Keratinocyte (primary cell): ENCODE results near the gene ZIC4. TPM values are rescaled to one million over a fixed set of nuclear protein-coding genes. Genes with fewer than 3 reads are reported as not detected.

Experiments
- DNase-seq: peaks from one replicate; pipeline ENCODE4 v3.0.0-alpha.2; 2011; ENCODE audit warnings: low read depth, missing footprints, low spot score
- FAIRE-seq: peaks from 2 replicates; lab custom pipeline; 2011; peaks lifted over from hg19 to GRCh38; lab: Jason Lieb, UNC
- H2AFZ ChIP-seq: 2 replicates; pipeline ENCODE4 v1.6.0; 2012; ENCODE audit warnings: low read length, control low read depth, inconsistent platforms; ENCODE audit not compliant: control insufficient read depth
- H3K27ac ChIP-seq: 2 replicates; pipeline ENCODE4 v1.5.1; 2011; ENCODE audit warnings: low read length; ENCODE audit not compliant: control insufficient read depth, insufficient read depth
- H3K27me3 ChIP-seq: 3 replicates; pipeline ENCODE4 v1.6.0; 2011; ENCODE audit warnings: low read length; ENCODE audit not compliant: control insufficient read depth, insufficient read depth; ENCODE audit errors: extremely low read depth
- H3K36me3 ChIP-seq, 2 experiments: 2 replicates in 1 of 2; 3 replicates in 1 of 2; pipeline ENCODE4 v1.5.1; 2011; ENCODE audit warnings: low read length in 2 of 2, mild to moderate bottlenecking in 1 of 2; ENCODE audit not compliant: control insufficient read depth in 2 of 2, insufficient read depth in 2 of 2; ENCODE audit errors: extremely low read depth in 1 of 2
- H3K4me1 ChIP-seq: 3 replicates; pipeline ENCODE4 v1.5.1; 2011; ENCODE audit warnings: low read length; ENCODE audit not compliant: control insufficient read depth, insufficient read depth; ENCODE audit errors: extremely low read depth
- H3K4me2 ChIP-seq: 3 replicates; pipeline ENCODE4 v1.6.0; 2011; ENCODE audit warnings: low read depth, low read length; ENCODE audit not compliant: control insufficient read depth, insufficient read depth; ENCODE audit errors: extremely low read depth
- H3K4me3 ChIP-seq, 3 experiments: fragments of 200-600 bp in 1 of 3; sonication (generic) in 1 of 3; 2 replicates in 2 of 3; 3 replicates in 1 of 3; pipeline ENCODE4 v1.5.1; 2011 to 2016; ENCODE audit warnings: low read length in 3 of 3, mild to moderate bottlenecking in 3 of 3, control low read depth in 2 of 3, inconsistent platforms in 1 of 3, low read depth in 1 of 3, mixed read lengths in 1 of 3, mixed run types in 1 of 3, moderate library complexity in 1 of 3; ENCODE audit not compliant: control insufficient read depth in 2 of 3, insufficient read depth in 2 of 3; ENCODE audit errors: extremely low read depth in 1 of 3
- H3K79me2 ChIP-seq: 2 replicates; pipeline ENCODE4 v1.6.0; 2012; ENCODE audit warnings: low read length; ENCODE audit not compliant: control insufficient read depth, insufficient read depth
- H3K9ac ChIP-seq: 3 replicates; pipeline ENCODE4 v1.6.0; 2011; ENCODE audit warnings: low read length; ENCODE audit not compliant: control insufficient read depth, insufficient read depth; ENCODE audit errors: extremely low read depth
- H3K9me1 ChIP-seq: 3 replicates; pipeline ENCODE4 v1.6.0; 2011; ENCODE audit warnings: low read length; ENCODE audit not compliant: control insufficient read depth, insufficient read depth; ENCODE audit errors: extremely low read depth
- H3K9me3 ChIP-seq: 2 replicates; pipeline ENCODE4 v1.5.1; 2012; ENCODE audit warnings: low read depth, low read length; ENCODE audit not compliant: control insufficient read depth
- H4K20me1 ChIP-seq: 3 replicates; pipeline ENCODE4 v1.6.0; 2011; ENCODE audit warnings: low read length; ENCODE audit not compliant: control insufficient read depth, insufficient read depth; ENCODE audit errors: extremely low read depth
- EZH2 ChIP-seq: IDR thresholded peaks from one replicate; pipeline ENCODE4 v1.6.1; 2012; ENCODE audit warnings: inconsistent platforms, mild to moderate bottlenecking, low read length, moderate library complexity
- dilution Hi-C: fragments of 300-500 bp; cut with MboI; formaldehyde crosslinking; loops from one replicate; pipeline ENCODE4 v1.7.0; 2020; ENCODE audit warnings: low sequenced_read_pairs; ENCODE audit not compliant: extremely low pct_ligation_motif_present
- polyA plus RNA-seq, 5 experiments: library from polyadenylated mRNA; depleted of rRNA in 3 of 5; stranded (reverse) in 3 of 5; stranded (forward) in 1 of 5; unstranded in 1 of 5; fragments of >200 nt; gene quantifications; 1 replicate in 1 of 5; 2 replicates in 3 of 5; 3 replicates in 1 of 5; pipeline versions ENCODE4 v1.2.1 to v1.2.3, GENCODE V29; 2011 to 2012; ENCODE audit warnings: missing spikeins in 2 of 5, low read depth in 1 of 5, low replicate concordance in 1 of 5
- TF ChIP-seq, protein P1 (sequence below), 3 experiments: IDR thresholded peaks in 1 of 3; conservative IDR thresholded peaks in 1 of 3; optimal IDR thresholded peaks in 1 of 3; 2 replicates in 2 of 3; 3 replicates in 1 of 3; pipeline versions ENCODE3 to v1.5.1; 2011; ENCODE audit warnings: low read length in 3 of 3, mild to moderate bottlenecking in 3 of 3, moderate library complexity in 2 of 3, control low read depth in 1 of 3, inconsistent platforms in 1 of 3; ENCODE audit not compliant: insufficient read depth in 2 of 3; ENCODE audit errors: extremely low read depth in 1 of 3

ZIC4 gene
- polyA plus RNA-seq, 1 donor (not counting 4 experiments of a cell fraction or from before 2014, with no cell fraction given) = not detected

DNA sequence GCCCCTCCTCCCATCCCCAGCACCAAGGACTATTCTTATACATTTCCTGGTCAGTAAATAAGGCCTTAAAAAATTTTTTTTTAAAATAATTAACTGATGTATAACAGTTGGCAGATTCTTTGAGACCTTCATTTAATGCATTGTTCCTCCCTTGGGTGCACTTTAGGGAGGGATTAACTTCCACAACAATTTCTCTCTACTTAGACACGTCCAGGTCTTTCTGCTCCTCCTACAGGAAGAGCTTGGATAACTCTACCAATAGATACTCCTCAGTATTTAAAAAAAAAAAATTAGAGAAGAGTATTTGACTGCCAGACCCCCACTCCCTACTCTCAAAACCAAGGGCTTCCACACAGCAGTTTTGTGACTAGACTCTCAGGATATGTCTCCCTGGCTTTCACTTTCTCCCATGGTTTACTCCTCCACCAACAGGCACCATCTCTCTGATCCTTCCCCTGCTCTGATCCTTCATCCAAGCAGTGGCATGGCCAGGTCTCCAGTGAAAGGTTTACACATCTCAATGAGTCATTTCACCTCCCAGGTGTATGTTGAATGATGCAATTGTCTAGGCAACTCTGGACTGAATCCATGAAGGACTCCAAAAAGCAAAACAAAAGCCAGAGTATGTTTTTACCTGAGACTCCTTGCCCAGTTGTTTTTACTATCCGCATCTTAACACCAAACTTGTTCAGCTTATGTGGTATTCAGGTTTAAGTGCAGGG is 7.4 kb downstream of the ZIC4 start:
- no peaks in the 10 kb centered on the region for H4K20me1 ChIP-seq
- no peaks in the 10 kb centered on the region for H3K9me1 ChIP-seq
- no peak overlapping the region for H3K27ac ChIP-seq
- H3K4me2 ChIP-seq = no peak overlapping the region
- H3K4me1 ChIP-seq = no peaks in the 10 kb centered on the region
- no peak overlapping the region for H3K4me3 ChIP-seq
- H2AFZ ChIP-seq = no peak overlapping the region
- H3K9ac ChIP-seq = no peak overlapping the region
- DNase-seq (no peak), FAIRE-seq (no peak)
- H3K79me2 ChIP-seq = no peaks in the 10 kb centered on the region
- no peak for TF ChIP-seq EZH2
- TF ChIP-seq, protein P1, sequence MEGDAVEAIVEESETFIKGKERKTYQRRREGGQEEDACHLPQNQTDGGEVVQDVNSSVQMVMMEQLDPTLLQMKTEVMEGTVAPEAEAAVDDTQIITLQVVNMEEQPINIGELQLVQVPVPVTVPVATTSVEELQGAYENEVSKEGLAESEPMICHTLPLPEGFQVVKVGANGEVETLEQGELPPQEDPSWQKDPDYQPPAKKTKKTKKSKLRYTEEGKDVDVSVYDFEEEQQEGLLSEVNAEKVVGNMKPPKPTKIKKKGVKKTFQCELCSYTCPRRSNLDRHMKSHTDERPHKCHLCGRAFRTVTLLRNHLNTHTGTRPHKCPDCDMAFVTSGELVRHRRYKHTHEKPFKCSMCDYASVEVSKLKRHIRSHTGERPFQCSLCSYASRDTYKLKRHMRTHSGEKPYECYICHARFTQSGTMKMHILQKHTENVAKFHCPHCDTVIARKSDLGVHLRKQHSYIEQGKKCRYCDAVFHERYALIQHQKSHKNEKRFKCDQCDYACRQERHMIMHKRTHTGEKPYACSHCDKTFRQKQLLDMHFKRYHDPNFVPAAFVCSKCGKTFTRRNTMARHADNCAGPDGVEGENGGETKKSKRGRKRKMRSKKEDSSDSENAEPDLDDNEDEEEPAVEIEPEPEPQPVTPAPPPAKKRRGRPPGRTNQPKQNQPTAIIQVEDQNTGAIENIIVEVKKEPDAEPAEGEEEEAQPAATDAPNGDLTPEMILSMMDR (optimal IDR thresholded peaks at IDR 0.05 in 1 of 3, IDR thresholded peaks at IDR 0.05 in 1 of 3, conservative IDR thresholded peaks at IDR 0.05 in 1 of 3; ENCODE audit: extremely low read depth in 1 of 3, insufficient read depth in 2 of 3, low read length in 3 of 3) = no peak
- dilution Hi-C loops = no loop called here
- H3K9me3 ChIP-seq = peaks cover 3% of the 10 kb centered on the region
- H3K27me3 ChIP-seq = peaks cover 52% of the 10 kb centered on the region
- no peaks in the 10 kb centered on the region for H3K36me3 ChIP-seq

DNA sequence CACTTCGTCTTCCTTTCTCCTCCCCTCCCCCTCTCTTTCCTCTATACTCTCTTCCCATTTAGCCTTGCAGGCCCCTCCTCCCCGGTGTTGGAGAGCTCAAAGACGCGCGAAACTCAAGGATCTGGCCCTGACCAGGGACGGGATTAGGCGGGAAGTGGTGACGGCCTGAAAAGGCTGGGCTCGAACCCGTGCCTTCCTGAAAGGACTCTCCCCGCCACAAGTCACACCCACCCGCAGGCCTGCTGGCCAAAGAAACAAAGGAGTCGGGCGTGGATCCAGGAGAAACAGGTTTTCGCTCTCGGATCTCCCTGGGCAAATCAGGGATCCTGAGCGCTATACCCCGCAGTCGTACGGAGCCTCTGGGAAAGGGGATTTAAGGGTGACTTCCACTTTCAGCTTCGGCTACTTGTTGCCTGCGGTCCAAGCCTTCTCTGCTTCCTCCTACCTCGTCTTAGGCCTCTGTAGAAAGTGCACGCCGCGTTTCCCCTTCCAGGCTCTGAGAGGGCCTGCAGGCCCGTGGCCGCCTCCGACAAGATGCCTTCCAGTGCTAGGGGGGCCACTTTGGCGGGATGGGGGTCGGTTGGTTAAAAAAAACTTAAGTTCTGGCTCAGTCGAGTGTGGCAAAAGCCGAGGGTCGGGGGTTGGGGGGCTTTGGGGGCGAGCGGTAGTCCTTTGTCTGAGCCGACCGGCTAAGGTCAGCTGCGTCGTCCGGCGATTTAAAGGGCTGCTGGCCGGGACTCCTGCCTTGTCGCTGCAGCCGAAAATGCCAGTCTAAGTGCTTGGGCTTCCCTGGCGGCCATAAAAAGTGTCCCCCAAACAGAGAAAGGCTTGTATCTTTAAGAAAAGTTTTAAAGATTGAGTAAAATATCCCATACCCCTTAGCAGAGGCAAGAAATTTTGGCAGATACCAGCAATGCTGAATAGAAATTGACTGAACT is 8.2 kb downstream of the ZIC4 start:
- H4K20me1 ChIP-seq = no peaks in the 10 kb centered on the region
- H3K4me2 ChIP-seq = no peak overlapping the region
- DNase-seq = no peak
- FAIRE-seq = no peak
- peaks cover 61% of the 10 kb centered on the region for H3K27me3 ChIP-seq
- no peaks in the 10 kb centered on the region for H3K4me1 ChIP-seq
- no peaks in the 10 kb centered on the region for H3K9me1 ChIP-seq
- peak; percentile 35 for TF ChIP-seq EZH2
- TF ChIP-seq, protein P1 (optimal IDR thresholded peaks at IDR 0.05 in 1 of 3, IDR thresholded peaks at IDR 0.05 in 1 of 3, conservative IDR thresholded peaks at IDR 0.05 in 1 of 3; ENCODE audit: extremely low read depth in 1 of 3, insufficient read depth in 2 of 3, low read length in 3 of 3) = no peak
- dilution Hi-C loops = no loop called here
- H3K4me3 ChIP-seq = no peak overlapping the region
- H2AFZ ChIP-seq = no peak overlapping the region
- H3K36me3 ChIP-seq = no peaks in the 10 kb centered on the region
- H3K27ac ChIP-seq = no peak overlapping the region
- no peaks in the 10 kb centered on the region for H3K79me2 ChIP-seq
- H3K9ac ChIP-seq = no peak overlapping the region
- H3K9me3 ChIP-seq = peaks cover 3% of the 10 kb centered on the region
